ENCODE data around the gene FAAH.

The FAAH gene

GRCh38 chr1:46451948-46452930, 58.1 kb downstream of the FAAH start:
- no peak for DNase-seq

- DNase-seq, result no peak
Measured at GRCh38 chr1:46452931-46453325, 58.8 kb downstream of the FAAH start.

DNA sequence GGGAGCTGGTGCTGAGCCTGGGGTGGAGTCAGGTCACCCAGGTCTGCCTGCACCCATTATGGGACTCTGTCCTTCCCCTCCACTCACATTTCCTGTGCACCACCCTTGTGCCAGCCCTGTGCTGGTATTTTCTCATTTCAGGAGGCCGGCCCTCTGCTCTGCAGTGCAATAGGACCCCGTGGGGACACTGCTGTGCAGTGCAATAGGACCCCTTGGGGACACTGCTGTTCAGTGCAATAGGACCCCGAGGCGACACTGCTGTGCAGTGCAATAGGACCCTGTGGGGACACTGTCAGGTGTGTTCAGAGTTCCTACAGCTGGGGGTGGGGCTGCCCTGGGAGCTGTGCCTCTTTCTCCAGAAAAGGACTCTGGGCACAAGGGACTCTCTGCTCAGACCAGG, 59.3 kb downstream of the FAAH start:
- no peak for DNase-seq

GRCh38 chr1:46455951-46456350, 61.8 kb downstream of the FAAH start:
- DNase-seq, result no peak

DNA sequence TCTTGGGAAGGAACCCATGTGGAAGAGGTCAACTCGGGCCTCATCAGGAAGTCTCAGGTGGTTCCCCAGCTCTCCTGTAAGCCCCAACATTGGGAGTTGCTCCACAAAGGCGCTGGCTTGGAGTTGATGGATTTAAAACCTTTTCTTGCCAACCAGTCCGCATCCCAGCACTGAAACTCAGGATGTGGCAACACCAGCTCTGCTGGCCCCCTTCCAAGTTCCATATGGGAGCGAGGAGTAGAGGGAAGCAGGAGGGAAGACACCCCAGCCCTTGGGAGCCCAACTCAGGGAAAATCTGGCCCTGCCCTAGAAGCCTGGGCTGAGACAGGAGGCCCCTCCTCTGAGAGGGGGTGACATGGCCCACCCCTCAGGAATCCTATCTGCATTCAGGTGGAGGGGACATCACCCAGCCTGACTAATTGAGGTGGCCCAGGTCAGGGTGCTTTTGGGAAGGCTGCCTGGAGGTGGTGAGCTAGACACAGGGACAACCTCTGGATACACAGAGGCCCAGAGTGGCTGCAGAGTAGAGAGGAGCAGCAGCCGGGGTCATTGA, 62.4 kb downstream of the FAAH start:
- DNase-seq, result no peak

DNA sequence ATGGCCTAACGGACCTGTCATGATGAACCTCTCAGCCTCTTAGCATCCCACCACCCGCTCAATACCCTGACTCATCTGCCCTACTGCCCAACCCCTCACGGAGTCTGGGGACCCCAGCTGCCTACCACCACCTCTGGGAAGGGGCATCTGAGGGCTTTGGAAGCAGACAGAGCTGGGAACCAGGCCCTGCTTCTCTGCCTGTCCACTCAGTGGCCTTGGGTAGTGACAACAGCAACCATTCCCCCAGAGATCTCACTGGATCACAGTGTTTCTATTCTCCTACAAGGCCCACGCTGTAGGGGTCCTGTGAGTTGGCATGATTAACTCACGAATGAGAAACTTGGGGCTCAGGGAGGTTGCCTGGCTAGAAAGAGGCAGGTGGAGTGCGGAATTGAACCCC, 63.1 kb downstream of the FAAH start:
- no peak for DNase-seq

GRCh38 chr1:46458190-46458589, 64.1 kb downstream of the FAAH start:
- no peak for DNase-seq

GRCh38 chr1:46458846-46459245, 64.7 kb downstream of the FAAH start:
- no peak for DNase-seq

DNA sequence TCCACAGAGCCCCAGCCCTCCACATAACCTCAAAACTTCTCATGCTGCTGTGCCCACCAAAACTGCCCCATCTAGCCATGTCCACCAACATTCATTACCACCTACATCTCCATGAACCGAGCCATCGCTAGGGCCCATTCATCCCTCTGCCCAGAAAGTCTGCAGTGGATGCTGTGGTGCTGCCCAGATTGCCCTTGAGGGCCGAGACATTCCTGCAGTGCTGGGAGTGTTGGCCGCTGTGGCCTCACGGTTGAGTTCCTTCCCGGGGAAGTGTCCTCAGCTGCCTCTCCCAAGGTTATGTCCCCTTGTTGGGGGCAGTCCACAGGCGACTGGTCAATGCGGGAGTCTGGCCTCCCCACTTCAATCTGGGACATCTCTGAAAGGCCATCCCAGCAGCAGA, 65.2 kb downstream of the FAAH start:
- no peak for DNase-seq

DNA sequence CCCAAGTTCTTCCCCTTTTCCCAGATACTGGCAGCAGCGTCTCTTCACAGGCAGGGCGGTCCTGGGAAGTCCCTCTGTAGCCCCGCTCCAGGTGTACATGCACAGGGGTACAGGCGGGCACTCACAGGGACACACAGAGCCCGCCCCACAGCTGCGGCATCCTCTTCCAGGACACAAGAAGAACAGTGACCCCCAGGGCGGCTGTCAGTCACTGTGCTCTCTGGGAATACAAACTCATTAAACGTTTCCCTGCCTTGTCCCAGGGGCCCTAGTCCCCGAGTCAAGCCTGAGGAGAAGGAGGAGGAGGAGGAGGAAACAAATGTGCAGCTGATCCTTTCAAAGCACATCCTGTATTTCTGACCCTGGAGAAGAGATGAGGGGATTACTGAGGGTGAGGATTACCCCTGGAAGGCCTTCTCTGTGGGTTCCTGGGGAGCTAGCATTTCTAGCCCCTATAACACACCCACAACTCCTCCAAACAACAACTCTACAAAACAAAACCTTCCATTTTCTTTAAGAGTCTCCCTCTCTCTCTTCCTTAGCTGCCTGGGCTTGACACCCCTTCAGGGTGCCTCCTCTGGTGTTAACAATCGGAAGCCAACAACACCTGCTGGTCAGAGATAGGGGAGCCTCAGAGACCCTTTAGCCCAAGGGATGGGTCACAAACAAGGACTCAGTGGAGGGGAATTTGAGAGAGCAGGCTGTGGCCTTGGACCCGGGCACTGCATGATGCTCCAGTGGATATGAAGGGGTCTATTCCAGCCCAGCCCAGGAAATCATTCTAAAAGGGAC, 67.1 kb downstream of the FAAH start:
- no peak for DNase-seq

- DNase-seq, result no peak
Measured at GRCh38 chr1:46461809-46462448, 67.8 kb downstream of the FAAH start.

Measured in SHP77 treated with DMSO at 0.1 percent for 48 hours (cell line).